ENCODE results near the gene HSPA1A. TPM values are rescaled to one million over a fixed set of nuclear protein-coding genes. Genes with fewer than 3 reads are reported as not detected.

HSPA1A gene
- total RNA-seq, 1 donor from 2014 or later: 271 TPM

DNA sequence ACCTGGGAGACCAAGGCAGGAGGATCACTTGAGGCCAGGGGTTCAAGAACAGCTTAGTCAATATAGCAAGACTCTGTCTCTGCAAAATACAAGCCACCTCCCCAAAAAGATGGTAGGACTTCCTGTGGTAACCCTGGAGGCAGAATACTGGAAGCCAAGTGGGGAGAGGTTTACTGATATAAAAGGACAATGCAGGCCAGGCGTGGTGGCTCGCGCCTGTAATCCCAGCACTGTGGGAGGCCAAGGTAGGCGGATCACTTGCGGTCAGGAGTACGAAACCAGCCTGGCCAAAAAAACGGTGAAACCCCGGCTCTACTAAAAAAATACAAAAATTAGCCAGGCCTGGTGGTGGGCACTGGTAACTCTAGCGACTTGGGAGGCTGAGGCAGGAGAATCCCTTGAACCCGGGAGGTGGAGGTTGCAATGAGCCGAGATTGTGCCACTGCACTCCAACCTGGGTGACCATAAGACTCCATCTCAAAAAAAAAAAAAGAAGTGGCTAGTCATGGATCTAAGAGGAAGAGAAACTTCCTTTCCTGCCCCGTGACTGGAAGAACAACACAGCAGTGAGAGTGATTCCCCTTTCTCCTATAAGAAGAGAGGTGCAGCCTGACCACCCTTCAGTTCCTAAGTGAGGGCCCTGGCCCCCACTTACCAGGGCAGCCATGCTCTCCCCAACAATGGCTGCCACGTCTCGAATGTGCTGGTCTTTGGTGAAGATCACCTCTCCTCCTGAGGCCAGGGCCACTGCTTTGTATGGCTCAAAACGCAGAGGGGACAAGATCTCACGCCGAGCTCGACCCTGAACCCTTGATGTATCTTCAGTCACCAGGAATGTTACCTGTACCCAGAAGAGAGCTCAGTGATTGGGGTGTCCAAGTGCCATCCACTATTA, 46.7 kb upstream of the HSPA1A start:
- intact Hi-C loops (cut with micrococcal nuclease): no loop called here
- no peaks in the 10 kb centered on the region for H3K9me3 ChIP-seq (replicated peaks)
- H3K4me1 ChIP-seq: peaks cover 15% of the 10 kb centered on the region
- DNase-seq: no peak
- no peak overlapping the region for H3K4me3 ChIP-seq
- no peak overlapping the region for H3K27ac ChIP-seq (replicated peaks)
- peaks cover 5% of the 10 kb centered on the region for H3K36me3 ChIP-seq
- TF ChIP-seq CTCF (IDR thresholded peaks at IDR 0.05; ENCODE audit: borderline replicate concordance): no peak
- H3K27me3 ChIP-seq (ENCODE audit: low read depth): no peaks in the 10 kb centered on the region

- Histone ChIP-seq H3K4me3 (no peak overlapping the region), H3K36me3 (no peaks in the 10 kb centered on the region), H3K4me1 (peaks cover 10% of the 10 kb centered on the region), H3K9me3 (replicated peaks) (no peaks in the 10 kb centered on the region), H3K27ac (replicated peaks) (no peak overlapping the region), H3K27me3 (ENCODE audit: low read depth) (no peaks in the 10 kb centered on the region)
- DNase-seq: peak; percentile 70
- intact Hi-C loops (cut with micrococcal nuclease): no loop called here
- TF ChIP-seq CTCF (IDR thresholded peaks at IDR 0.05; ENCODE audit: borderline replicate concordance): peak; percentile 77
Observed at GRCh38 chr6:31769684-31770371, 45.5 kb upstream of the HSPA1A start.

DNA sequence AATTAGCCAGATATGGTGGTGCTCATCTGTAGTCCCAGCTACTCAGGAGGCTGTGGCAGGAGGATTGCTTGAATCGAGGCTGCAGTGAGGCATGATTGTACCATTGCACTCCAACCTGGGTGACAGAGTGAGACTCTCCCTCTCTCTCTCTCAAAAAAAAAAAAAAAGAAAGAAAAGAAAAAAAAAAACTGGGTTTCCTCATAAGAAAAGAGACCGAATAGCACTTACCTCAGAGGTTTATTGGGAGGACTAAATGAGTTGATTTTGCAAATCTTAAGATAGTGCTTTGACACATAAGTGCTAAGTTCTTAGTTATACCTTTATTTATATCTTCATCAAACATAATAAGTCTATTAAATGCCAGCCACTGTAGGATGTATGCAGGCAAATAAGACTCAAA, 44.5 kb upstream of the HSPA1A start:
- intact Hi-C loops (cut with micrococcal nuclease): no loop called here

GRCh38 chr6:31771992-31772358, 43.4 kb upstream of the HSPA1A start:
- intact Hi-C loops (cut with micrococcal nuclease): no loop called here
- TF ChIP-seq CTCF (IDR thresholded peaks at IDR 0.05; ENCODE audit: borderline replicate concordance): no peak

More for the DNA sequence above, 44.5 kb upstream of the HSPA1A start:
- TF ChIP-seq CTCF (IDR thresholded peaks at IDR 0.05; ENCODE audit: borderline replicate concordance): no peak
- Histone ChIP-seq H3K27ac (replicated peaks) (no peak overlapping the region), H3K9me3 (replicated peaks) (no peaks in the 10 kb centered on the region), H3K36me3 (no peaks in the 10 kb centered on the region), H3K27me3 (ENCODE audit: low read depth) (no peaks in the 10 kb centered on the region), H3K4me3 (no peak overlapping the region), H3K4me1 (peaks cover 10% of the 10 kb centered on the region)
- no peak for DNase-seq

DNA sequence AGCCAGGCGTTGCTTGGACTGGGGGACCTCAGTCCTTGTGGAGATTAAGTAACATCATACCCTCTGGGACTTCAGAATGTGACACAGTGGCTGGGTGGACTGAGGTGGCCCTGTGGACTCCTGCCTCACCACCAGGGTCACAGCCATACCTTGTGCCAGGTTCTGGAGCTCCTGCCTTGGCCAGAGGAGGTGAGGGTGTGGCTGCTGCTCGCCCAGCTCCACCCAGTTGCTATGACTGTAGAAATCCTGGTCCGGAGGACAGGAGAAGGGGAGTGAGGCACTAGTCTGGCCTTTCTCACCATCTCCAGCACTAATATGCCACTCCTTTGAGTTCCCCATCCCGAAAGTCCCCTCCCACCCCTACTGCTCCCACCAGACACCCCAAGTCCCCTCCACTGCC, 40.2 kb upstream of the HSPA1A start:
- H3K36me3 ChIP-seq: peaks cover 20% of the 10 kb centered on the region
- H3K4me3 ChIP-seq: no peak overlapping the region
- no peak overlapping the region for H3K27ac ChIP-seq (replicated peaks)
- intact Hi-C loops (cut with micrococcal nuclease): no loop called here
- peaks cover 18% of the 10 kb centered on the region for H3K4me1 ChIP-seq
- no peaks in the 10 kb centered on the region for H3K27me3 ChIP-seq (ENCODE audit: low read depth)
- TF ChIP-seq CTCF (IDR thresholded peaks at IDR 0.05; ENCODE audit: borderline replicate concordance): no peak
- DNase-seq: no peak
- no peaks in the 10 kb centered on the region for H3K9me3 ChIP-seq (replicated peaks)

More at GRCh38 chr6:31771992-31772358, 43.4 kb upstream of the HSPA1A start:
- H3K27ac ChIP-seq (replicated peaks): no peak overlapping the region
- no peaks in the 10 kb centered on the region for H3K9me3 ChIP-seq (replicated peaks)
- no peak for DNase-seq
- H3K27me3 ChIP-seq (ENCODE audit: low read depth): no peaks in the 10 kb centered on the region
- no peak overlapping the region for H3K4me3 ChIP-seq
- H3K36me3 ChIP-seq: no peaks in the 10 kb centered on the region
- H3K4me1 ChIP-seq: peaks cover 10% of the 10 kb centered on the region
